Parathyroid adenoma (tissue), 2 donors: Measurements from ENCODE around the gene UNC13D.

Source experiments
- H2AFZ ChIP-seq: fragments of 300-600 bp; sonication (generic); one replicate; pipeline ENCODE4 v1.7.0; 2017; ENCODE audit warnings: antibody characterized with exemption, mild to moderate bottlenecking
- H3K27ac ChIP-seq: fragments of 300-600 bp; sonication (generic); one replicate; pipeline ENCODE4 v1.7.0; 2017
- H3K27me3 ChIP-seq: fragments of 300-600 bp; sonication (generic); one replicate; pipeline ENCODE4 v1.7.0; 2017; ENCODE audit warnings: low read length; ENCODE audit not compliant: control insufficient read depth, insufficient read depth
- H3K36me3 ChIP-seq: fragments of 300-600 bp; sonication (generic); one replicate; pipeline ENCODE4 v1.7.0; 2017; ENCODE audit warnings: low read length; ENCODE audit not compliant: control insufficient read depth, insufficient read depth
- H3K4me1 ChIP-seq: fragments of 300-600 bp; sonication (generic); one replicate; pipeline ENCODE4 v1.7.0; 2017; ENCODE audit warnings: control low read depth
- H3K4me2 ChIP-seq: fragments of 300-600 bp; sonication (generic); one replicate; pipeline ENCODE4 v1.7.0; 2017; ENCODE audit warnings: low read length
- H3K4me3 ChIP-seq: fragments of 300-600 bp; sonication (generic); one replicate; pipeline ENCODE4 v1.7.0; 2017; ENCODE audit warnings: low read depth, low read length
- H3K79me2 ChIP-seq: fragments of 300-600 bp; sonication (generic); one replicate; pipeline ENCODE4 v1.7.0; 2017; ENCODE audit warnings: control low read depth
- H3K9ac ChIP-seq: fragments of 300-600 bp; sonication (generic); one replicate; pipeline ENCODE4 v1.7.0; 2017; ENCODE audit warnings: mild to moderate bottlenecking
- H3K9me3 ChIP-seq: fragments of 300-600 bp; sonication (generic); one replicate; pipeline ENCODE4 v1.7.0; 2017; ENCODE audit warnings: low read length; ENCODE audit not compliant: control insufficient read depth
- TF ChIP-seq, protein P1 (sequence below): fragments of 300-600 bp; sonication (generic); IDR thresholded peaks from one replicate; pipeline ENCODE4 v1.7.0; 2017; ENCODE audit warnings: antibody characterized with exemption, mild to moderate bottlenecking
- donor health status: primary hyperparathyroidism.

The UNC13D gene

DNA sequence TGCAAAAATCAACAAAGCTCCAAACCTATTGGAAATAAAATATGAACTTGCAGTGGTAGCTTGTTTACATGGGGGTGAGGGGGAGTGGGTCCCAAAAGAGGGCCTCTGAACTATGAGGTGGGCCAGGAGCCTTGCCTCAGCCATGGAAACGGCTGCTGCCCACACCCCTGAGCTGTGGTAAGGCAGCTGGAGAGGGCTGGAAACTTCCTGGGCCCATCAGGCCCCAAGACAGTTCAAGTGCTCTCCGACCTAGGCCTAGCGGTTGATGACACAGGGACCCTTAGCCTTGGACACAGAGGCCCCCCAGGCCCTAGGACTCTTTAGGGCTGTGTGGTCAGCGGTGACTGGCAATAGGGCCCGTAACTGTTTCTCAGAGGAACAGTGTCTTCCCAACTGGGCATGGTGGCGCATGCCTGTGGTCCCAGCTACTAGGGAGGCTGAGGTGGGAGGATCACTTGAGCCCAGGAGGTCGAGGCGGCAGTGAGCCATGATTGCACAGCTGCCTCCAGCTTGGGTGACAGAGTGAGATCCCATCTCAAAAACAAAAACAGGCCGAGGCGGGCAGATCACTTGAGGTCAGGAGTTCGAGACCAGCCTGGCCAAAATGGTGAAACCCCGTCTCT, 18.3 kb downstream of the UNC13D start:
- H2AFZ ChIP-seq = no peak overlapping the region
- H3K36me3 ChIP-seq = no peaks in the 10 kb centered on the region
- H3K27me3 ChIP-seq = no peaks in the 10 kb centered on the region
- H3K4me3 ChIP-seq = no peak overlapping the region
- TF ChIP-seq, protein P1, sequence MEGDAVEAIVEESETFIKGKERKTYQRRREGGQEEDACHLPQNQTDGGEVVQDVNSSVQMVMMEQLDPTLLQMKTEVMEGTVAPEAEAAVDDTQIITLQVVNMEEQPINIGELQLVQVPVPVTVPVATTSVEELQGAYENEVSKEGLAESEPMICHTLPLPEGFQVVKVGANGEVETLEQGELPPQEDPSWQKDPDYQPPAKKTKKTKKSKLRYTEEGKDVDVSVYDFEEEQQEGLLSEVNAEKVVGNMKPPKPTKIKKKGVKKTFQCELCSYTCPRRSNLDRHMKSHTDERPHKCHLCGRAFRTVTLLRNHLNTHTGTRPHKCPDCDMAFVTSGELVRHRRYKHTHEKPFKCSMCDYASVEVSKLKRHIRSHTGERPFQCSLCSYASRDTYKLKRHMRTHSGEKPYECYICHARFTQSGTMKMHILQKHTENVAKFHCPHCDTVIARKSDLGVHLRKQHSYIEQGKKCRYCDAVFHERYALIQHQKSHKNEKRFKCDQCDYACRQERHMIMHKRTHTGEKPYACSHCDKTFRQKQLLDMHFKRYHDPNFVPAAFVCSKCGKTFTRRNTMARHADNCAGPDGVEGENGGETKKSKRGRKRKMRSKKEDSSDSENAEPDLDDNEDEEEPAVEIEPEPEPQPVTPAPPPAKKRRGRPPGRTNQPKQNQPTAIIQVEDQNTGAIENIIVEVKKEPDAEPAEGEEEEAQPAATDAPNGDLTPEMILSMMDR = no peak
- H3K9ac ChIP-seq = no peak overlapping the region
- H3K27ac ChIP-seq = no peak overlapping the region
- no peaks in the 10 kb centered on the region for H3K79me2 ChIP-seq
- H3K4me2 ChIP-seq = no peak overlapping the region
- no peaks in the 10 kb centered on the region for H3K9me3 ChIP-seq
- peaks cover 14% of the 10 kb centered on the region for H3K4me1 ChIP-seq

DNA sequence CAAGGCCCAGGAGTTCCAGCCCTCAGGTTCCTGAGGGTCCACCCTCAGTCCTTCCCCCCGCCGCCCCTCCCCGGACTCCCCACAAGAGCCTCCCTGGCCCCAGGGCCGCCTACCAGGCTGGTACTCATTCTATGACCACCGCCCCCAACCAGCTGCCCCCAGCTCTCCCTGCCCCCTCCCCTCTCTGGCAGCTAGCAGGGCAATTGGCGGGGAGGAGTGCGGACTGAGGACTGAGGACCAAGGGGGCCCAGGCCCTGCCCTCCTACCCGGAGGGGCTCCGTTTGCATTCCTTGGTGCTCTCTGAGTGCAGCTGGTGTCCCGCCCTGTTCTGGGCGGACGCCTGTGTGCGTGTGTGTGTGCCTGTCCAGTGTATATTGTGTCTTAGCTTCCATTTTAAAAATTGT, 19.1 kb downstream of the UNC13D start:
- no peaks in the 10 kb centered on the region for H3K79me2 ChIP-seq
- H3K27ac ChIP-seq = no peak overlapping the region
- H3K27me3 ChIP-seq = no peaks in the 10 kb centered on the region
- no peak overlapping the region for H2AFZ ChIP-seq
- no peaks in the 10 kb centered on the region for H3K36me3 ChIP-seq
- TF ChIP-seq, protein P1 = no peak
- no peak overlapping the region for H3K4me2 ChIP-seq
- H3K9ac ChIP-seq = no peak overlapping the region
- no peak overlapping the region for H3K4me3 ChIP-seq
- peaks cover 14% of the 10 kb centered on the region for H3K4me1 ChIP-seq
- no peaks in the 10 kb centered on the region for H3K9me3 ChIP-seq

DNA sequence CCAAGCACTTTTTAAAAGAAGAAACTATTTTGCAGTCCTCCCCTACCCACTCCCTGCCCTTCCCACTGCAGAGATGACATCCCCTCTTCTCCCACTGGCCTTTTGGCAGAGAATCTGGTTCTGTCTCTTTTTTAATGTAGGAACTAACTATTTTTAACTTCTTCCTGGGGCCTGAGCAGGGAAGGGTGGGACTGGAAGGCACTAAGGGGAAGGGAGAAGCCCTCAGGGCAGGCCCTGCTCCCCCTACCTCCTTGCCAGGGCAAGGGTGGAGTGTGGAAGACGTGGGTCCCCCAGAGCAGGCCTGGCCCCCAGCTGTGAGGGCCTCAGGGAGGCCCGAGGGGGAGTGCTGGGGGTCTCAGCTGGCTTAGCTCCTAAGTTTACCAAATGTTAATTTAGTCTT, 19.5 kb downstream of the UNC13D start:
- no peak overlapping the region for H3K4me3 ChIP-seq
- no peaks in the 10 kb centered on the region for H3K9me3 ChIP-seq
- H3K4me2 ChIP-seq = no peak overlapping the region
- no peak overlapping the region for H2AFZ ChIP-seq
- H3K36me3 ChIP-seq = no peaks in the 10 kb centered on the region
- H3K9ac ChIP-seq = no peak overlapping the region
- H3K27ac ChIP-seq = no peak overlapping the region
- no peaks in the 10 kb centered on the region for H3K27me3 ChIP-seq
- TF ChIP-seq, protein P1 = no peak
- no peaks in the 10 kb centered on the region for H3K79me2 ChIP-seq
- H3K4me1 ChIP-seq = peaks cover 14% of the 10 kb centered on the region

DNA sequence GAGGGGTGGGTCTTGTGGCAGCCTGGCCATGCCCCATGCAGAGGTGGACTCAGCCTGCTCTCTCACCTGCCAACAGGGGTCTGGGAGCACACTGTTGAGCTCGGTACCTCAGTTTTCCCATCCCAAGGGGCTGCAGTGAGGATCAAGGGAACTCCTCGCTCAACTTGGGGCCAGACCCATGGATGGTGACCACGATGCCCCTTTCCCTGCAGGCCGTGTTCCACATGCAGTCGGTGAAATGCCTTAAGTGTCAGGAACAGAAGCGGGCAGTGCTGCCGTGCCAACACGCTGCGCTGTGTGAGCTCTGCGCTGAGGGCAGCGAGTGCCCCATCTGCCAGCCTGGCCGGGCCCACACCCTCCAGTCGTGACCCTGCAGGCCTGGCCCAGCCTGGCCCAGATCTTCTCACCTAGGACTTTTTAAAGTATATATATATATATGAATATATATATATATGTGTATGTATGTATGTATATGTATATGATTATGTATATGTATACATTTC, 20.1 kb downstream of the UNC13D start:
- Histone ChIP-seq H3K9me3 (no peaks in the 10 kb centered on the region), H3K4me2 (no peak overlapping the region), H2AFZ (no peak overlapping the region), H3K79me2 (no peaks in the 10 kb centered on the region), H3K9ac (no peak overlapping the region), H3K27ac (no peak overlapping the region), H3K4me1 (peaks cover 14% of the 10 kb centered on the region), H3K36me3 (no peaks in the 10 kb centered on the region), H3K27me3 (no peaks in the 10 kb centered on the region), H3K4me3 (no peak overlapping the region)
- TF ChIP-seq, protein P1 = no peak
